K562 (cell line): ENCODE measurements around the gene NRAP. TPM values are rescaled to one million over a fixed set of nuclear protein-coding genes. Genes with fewer than 3 reads are reported as not detected.
A peak's percentile ranks its signal among the peaks of the same experiment; 100 is the strongest.

Experiments used
- ARID1B ChIP-seq: fragments of 450-650 bp; IDR thresholded peaks from 2 replicates; pipeline ENCODE4 v1.6.1; 2016; ENCODE audit warnings: antibody characterized with exemption, mild to moderate bottlenecking, inconsistent platforms
- ATF7 ChIP-seq: fragments of 450-650 bp; IDR thresholded peaks from 2 replicates; pipeline ENCODE4 v1.7.1; 2014; ENCODE audit warnings: mild to moderate bottlenecking, moderate library complexity
- C11orf30 ChIP-seq: fragments of 450-650 bp; IDR thresholded peaks from 2 replicates; pipeline ENCODE4 v1.6.1; 2016; ENCODE audit warnings: low read depth, mild to moderate bottlenecking
- CEBPG ChIP-seq, 3 experiments: fragments of 200-800 bp in 1 of 3; sonication (Bioruptor generic) in 1 of 3; sonication (generic) in 1 of 3; formaldehyde crosslinking in 1 of 3; IDR thresholded peaks in 2 of 3; conservative IDR thresholded peaks in 1 of 3; 2 replicates each; pipeline versions ENCODE4 v1.6.1 to v1.8.0; 2016 to 2022; ENCODE audit warnings: missing compliant biosample characterization in 2 of 3, missing genetic modification characterization in 2 of 3, mild to moderate bottlenecking in 1 of 3, missing genetic modification reagents in 1 of 3
- CHD1 ChIP-seq: fragments of 200-600 bp; sonication (generic); IDR thresholded peaks from one replicate; pipeline ENCODE4 v1.6.1; 2012; ENCODE audit warnings: mild to moderate bottlenecking, moderate library complexity, low read length, inconsistent platforms
- CREM ChIP-seq: IDR thresholded peaks from 2 replicates; pipeline ENCODE4 v1.6.1; 2014; ENCODE audit warnings: antibody characterized with exemption, low read depth
- DIDO1 ChIP-seq: fragments of 450-650 bp; IDR thresholded peaks from 2 replicates; pipeline ENCODE4 v1.6.1; 2016; ENCODE audit warnings: low read depth, missing biosample characterization, missing genetic modification characterization
- DPF2 ChIP-seq: fragments of 450-650 bp; IDR thresholded peaks from 2 replicates; pipeline ENCODE4 v1.6.1; 2016
- GTF2A2 ChIP-seq: IDR thresholded peaks from 2 replicates; pipeline ENCODE4 v1.6.1; 2016; ENCODE audit warnings: mild to moderate bottlenecking, missing genetic modification characterization, missing compliant biosample characterization
- HCFC1 ChIP-seq: IDR thresholded peaks from 2 replicates; pipeline ENCODE4 v1.6.1; 2012; ENCODE audit warnings: low read depth, low read length, improper control_type of control experiment
- HDGF ChIP-seq: fragments of 450-650 bp; IDR thresholded peaks from 2 replicates; pipeline ENCODE4 v1.6.1; 2016
- HMG20B ChIP-seq: fragments of 250-450 bp; sonication (Bioruptor Pico); IDR thresholded peaks from 2 replicates; pipeline ENCODE4 v1.5.0; 2021; ENCODE audit warnings: mild to moderate bottlenecking
- MAFF ChIP-seq: IDR thresholded peaks from 2 replicates; pipeline ENCODE4 v1.6.1; 2012; ENCODE audit warnings: low read length, improper control_type of control experiment
- MAZ ChIP-seq, 2 experiments: fragments of 450-650 bp in 1 of 2; sonication (generic) in 1 of 2; formaldehyde crosslinking; IDR thresholded peaks in 1 of 2; conservative IDR thresholded peaks in 1 of 2; 2 replicates each; pipeline versions ENCODE4 v1.4.0 to v1.5.0; 2020; ENCODE audit warnings: mild to moderate bottlenecking in 1 of 2, missing genetic modification reagents in 1 of 2
- RFX5 ChIP-seq: IDR thresholded peaks from 2 replicates; pipeline ENCODE4 v1.6.1; 2011; ENCODE audit warnings: low read depth, mild to moderate bottlenecking, improper control_type of control experiment, low read length
- SAFB ChIP-seq: fragments of 200-400 bp; formaldehyde crosslinking; IDR thresholded peaks from 2 replicates; pipeline ENCODE4 v1.6.1; 2017; ENCODE audit warnings: low read depth, low read length, borderline replicate concordance
- SAFB2 ChIP-seq: fragments of 200-400 bp; formaldehyde crosslinking; IDR thresholded peaks from 2 replicates; pipeline ENCODE4 v1.6.1; 2018; ENCODE audit warnings: borderline replicate concordance, low read length, low read depth, moderate library complexity; ENCODE audit not compliant: severe bottlenecking
- THRAP3 ChIP-seq: fragments of 450-650 bp; IDR thresholded peaks from 2 replicates; pipeline ENCODE4 v1.6.1; 2016; ENCODE audit warnings: mild to moderate bottlenecking, inconsistent platforms, borderline replicate concordance
- ZNF197 ChIP-seq: fragments of 200-800 bp; sonication (Bioruptor generic); IDR thresholded peaks from 2 replicates; pipeline ENCODE4 v1.6.1; 2016; ENCODE audit warnings: low read depth, missing genetic modification characterization, missing compliant biosample characterization
- ZNF354B ChIP-seq: fragments of 250-450 bp; sonication (Bioruptor Pico); IDR thresholded peaks from 2 replicates; pipeline ENCODE4 v1.4.0; 2020
- ZNF444 ChIP-seq: fragments of 250-450 bp; sonication (Bioruptor Pico); IDR thresholded peaks from 2 replicates; pipeline ENCODE4 v1.4.0; 2020; ENCODE audit warnings: mild to moderate bottlenecking, moderate library complexity
- polyA plus RNA-seq, 8 experiments: library from polyadenylated mRNA; depleted of rRNA in 4 of 8; stranded (reverse) in 5 of 8; unstranded in 3 of 8; fragments of >200 nt; fragmentation: Nextera tagmentation in 2 of 8; fragmentation: Illumina TruSeq in 1 of 8; extraction: Ambion mirVana in 2 of 8; extraction: Trizol in 1 of 8; gene quantifications; 2 replicates each; pipeline versions ENCODE4 v1.2.1 to v1.2.3, GENCODE V29; 2011 to 2014; ENCODE audit warnings: inconsistent platforms in 1 of 8, missing spikeins in 1 of 8
- total RNA-seq, 7 experiments: library from RNA; depleted of rRNA in 6 of 7; stranded (reverse); fragments of >200 nt in 6 of 7; fragmentation: Illumina TruSeq in 2 of 7; extraction: Trizol in 2 of 7; gene quantifications; 2 replicates each; pipeline versions ENCODE4 v1.2.1 to v1.2.3, GENCODE V29; 2011 to 2021; ENCODE audit warnings: low replicate concordance in 1 of 7
- TF ChIP-seq, protein P1 (sequence below), 2 experiments: fragments of 450-650 bp; conservative IDR thresholded peaks; 2 replicates each; pipeline ENCODE4 v1.6.1; 2017; ENCODE audit warnings: mild to moderate bottlenecking in 2 of 2, moderate library complexity in 2 of 2
- TF ChIP-seq, protein P2 (sequence below): fragments of 450-650 bp; formaldehyde crosslinking; IDR thresholded peaks from 2 replicates; pipeline ENCODE4 v1.4.0; 2020; ENCODE audit warnings: mild to moderate bottlenecking
- TF ChIP-seq, protein P3 (sequence below): fragments of 250-450 bp; sonication (Bioruptor Pico); IDR thresholded peaks from 2 replicates; pipeline ENCODE4 v1.8.0; 2021; ENCODE audit warnings: mild to moderate bottlenecking, moderate library complexity
- TF ChIP-seq, protein P4 (sequence below): fragments of 250-450 bp; sonication (Bioruptor Pico); IDR thresholded peaks from 2 replicates; pipeline ENCODE4 v1.8.0; 2022; ENCODE audit warnings: moderate library complexity, mild to moderate bottlenecking, inconsistent platforms

The NRAP gene
- total and polyA plus RNA-seq, 9 of the 15 experiments (the other 6 are each of a cell fraction or from before 2014, with no cell fraction given), result not detected

DNA sequence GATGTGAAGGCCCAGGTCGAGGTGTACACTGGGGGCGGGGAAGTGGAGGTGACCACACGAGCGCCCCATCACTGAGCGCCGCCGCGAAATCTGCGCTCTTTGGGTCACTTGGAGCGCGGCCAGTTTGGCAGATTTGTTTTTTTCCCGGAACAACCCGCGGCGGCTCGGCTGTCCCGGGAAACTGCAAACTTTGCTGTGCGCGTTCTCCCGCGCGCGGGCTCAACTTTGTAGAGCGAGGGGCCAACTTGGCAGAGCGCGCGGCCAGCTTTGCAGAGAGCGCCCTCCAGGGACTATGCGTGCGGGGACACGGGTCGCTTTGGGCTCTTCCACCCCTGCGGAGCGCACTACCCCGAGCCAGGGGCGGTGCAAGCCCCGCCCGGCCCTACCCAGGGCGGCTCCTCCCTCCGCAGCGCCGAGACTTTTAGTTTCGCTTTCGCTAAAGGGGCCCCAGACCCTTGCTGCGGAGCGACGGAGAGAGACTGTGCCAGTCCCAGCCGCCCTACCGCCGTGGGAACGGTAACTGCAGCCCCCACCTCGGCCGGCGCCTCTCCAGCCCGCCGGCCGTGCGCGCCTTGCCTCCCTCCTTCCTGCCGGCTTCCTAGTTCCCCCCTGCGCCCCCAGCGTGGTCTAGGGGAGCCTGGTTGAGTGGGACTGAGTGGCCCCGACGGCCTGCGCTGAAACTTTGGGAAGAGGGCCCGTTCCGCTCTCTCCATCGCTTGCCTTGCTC, 15.8 kb upstream of the NRAP start, which contains the start of gene CASP7 (continued):
- TF ChIP-seq ZNF444 (no peak), MAZ (CRISPR knock-in tag; conservative IDR thresholded peaks at IDR 0.05 in 1 of 2, IDR thresholded peaks at IDR 0.05 in 1 of 2) (peak; percentile 24 to 57; a peak in 3 of 4 replicates), RFX5 (no peak), DIDO1 (no peak), ATF7 (0 out of 2 replicates have a peak, but pooled peaks have one; percentile 47), CREM (0 out of 2 replicates have a peak, but pooled peaks have one; percentile 18), ZNF354B (no peak), ZNF197 (CRISPR knock-in tag) (no peak), DPF2 (no peak), GTF2A2 (tag) (no peak), SAFB2 (no peak), THRAP3 (no peak), SAFB (no peak), HMG20B (no peak), CEBPG (CRISPR knock-in tag; IDR thresholded peaks at IDR 0.05) (no peak), CEBPG (tag; conservative IDR thresholded peaks at IDR 0.05 in 1 of 2, IDR thresholded peaks at IDR 0.05 in 1 of 2) (no peak), HDGF (no peak), MAFF (no peak), C11orf30 (no peak), HCFC1 (0 out of 2 replicates have a peak, but pooled peaks have one; percentile 5), ARID1B (no peak), CHD1 (no peak)
- TF ChIP-seq, protein P1, sequence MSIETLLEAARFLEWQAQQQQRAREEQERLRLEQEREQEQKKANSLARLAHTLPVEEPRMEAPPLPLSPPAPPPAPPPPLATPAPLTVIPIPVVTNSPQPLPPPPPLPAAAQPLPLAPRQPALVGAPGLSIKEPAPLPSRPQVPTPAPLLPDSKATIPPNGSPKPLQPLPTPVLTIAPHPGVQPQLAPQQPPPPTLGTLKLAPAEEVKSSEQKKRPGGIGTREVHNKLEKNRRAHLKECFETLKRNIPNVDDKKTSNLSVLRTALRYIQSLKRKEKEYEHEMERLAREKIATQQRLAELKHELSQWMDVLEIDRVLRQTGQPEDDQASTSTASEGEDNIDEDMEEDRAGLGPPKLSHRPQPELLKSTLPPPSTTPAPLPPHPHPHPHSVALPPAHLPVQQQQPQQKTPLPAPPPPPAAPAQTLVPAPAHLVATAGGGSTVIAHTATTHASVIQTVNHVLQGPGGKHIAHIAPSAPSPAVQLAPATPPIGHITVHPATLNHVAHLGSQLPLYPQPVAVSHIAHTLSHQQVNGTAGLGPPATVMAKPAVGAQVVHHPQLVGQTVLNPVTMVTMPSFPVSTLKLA (conservative IDR thresholded peaks at IDR 0.05), result no peak
- TF ChIP-seq, protein P2, sequence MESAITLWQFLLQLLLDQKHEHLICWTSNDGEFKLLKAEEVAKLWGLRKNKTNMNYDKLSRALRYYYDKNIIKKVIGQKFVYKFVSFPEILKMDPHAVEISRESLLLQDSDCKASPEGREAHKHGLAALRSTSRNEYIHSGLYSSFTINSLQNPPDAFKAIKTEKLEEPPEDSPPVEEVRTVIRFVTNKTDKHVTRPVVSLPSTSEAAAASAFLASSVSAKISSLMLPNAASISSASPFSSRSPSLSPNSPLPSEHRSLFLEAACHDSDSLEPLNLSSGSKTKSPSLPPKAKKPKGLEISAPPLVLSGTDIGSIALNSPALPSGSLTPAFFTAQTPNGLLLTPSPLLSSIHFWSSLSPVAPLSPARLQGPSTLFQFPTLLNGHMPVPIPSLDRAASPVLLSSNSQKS (CRISPR knock-in tag), result no peak
- TF ChIP-seq, protein P3, sequence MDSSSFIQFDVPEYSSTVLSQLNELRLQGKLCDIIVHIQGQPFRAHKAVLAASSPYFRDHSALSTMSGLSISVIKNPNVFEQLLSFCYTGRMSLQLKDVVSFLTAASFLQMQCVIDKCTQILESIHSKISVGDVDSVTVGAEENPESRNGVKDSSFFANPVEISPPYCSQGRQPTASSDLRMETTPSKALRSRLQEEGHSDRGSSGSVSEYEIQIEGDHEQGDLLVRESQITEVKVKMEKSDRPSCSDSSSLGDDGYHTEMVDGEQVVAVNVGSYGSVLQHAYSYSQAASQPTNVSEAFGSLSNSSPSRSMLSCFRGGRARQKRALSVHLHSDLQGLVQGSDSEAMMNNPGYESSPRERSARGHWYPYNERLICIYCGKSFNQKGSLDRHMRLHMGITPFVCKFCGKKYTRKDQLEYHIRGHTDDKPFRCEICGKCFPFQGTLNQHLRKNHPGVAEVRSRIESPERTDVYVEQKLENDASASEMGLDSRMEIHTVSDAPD (CRISPR knock-in tag), result no peak
- TF ChIP-seq, protein P4, sequence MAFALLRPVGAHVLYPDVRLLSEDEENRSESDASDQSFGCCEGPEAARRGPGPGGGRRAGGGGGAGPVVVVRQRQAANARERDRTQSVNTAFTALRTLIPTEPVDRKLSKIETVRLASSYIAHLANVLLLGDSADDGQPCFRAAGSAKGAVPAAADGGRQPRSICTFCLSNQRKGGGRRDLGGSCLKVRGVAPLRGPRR (CRISPR knock-in tag), result no peak
